Endothelial cell of umbilical vein (primary cell): ENCODE measurements around the gene UBE2S. TPM values are rescaled to one million over a fixed set of nuclear protein-coding genes. Genes with fewer than 3 reads are reported as not detected.
"Not testable (repeated sequence)": the region's sequence is repeated elsewhere in the genome, so short reads cannot be mapped to it uniquely, and the experiment has no call there.

Experiments
- BruUV-seq: library from RNA; stranded (reverse); fragments of 400-500 nt; replicated peaks from 2 replicates; lab custom pipeline; 2021; lab: Mats Ljungman, UMichigan
- CTCF ChIA-PET: fragments of 300-600, 350-600 bp; sonication (Branson Sonifier 250); formaldehyde crosslinking; loops from one replicate; lab custom pipeline; 2021; ENCODE audit warnings: antibody characterized with exemption, inconsistent platforms; lab: Charles Lee
- POLR2A ChIA-PET: fragments of 300-600, 350-600 bp; sonication (Branson Sonifier 250); formaldehyde crosslinking; loops from one replicate; lab custom pipeline; 2021; ENCODE audit warnings: antibody characterized with exemption, inconsistent platforms; lab: Charles Lee
- DNase-seq: peaks from one replicate; pipeline ENCODE4 v3.0.0-alpha.2; 2011; ENCODE audit warnings: low read depth, low spot score
- FAIRE-seq: peaks from 2 replicates; lab custom pipeline; 2011; peaks lifted over from hg19 to GRCh38; lab: Jason Lieb, UNC
- H2AFZ ChIP-seq: 2 replicates; pipeline ENCODE4 v1.6.0; 2012; ENCODE audit warnings: low read depth, low read length, control low read depth, inconsistent platforms
- H3K27ac ChIP-seq: 2 replicates; pipeline ENCODE4 v1.5.1; 2011; ENCODE audit warnings: low read depth, mild to moderate bottlenecking, control low read depth, low read length, moderate library complexity; ENCODE audit not compliant: insufficient read depth
- H3K27me3 ChIP-seq, 2 experiments: 2 replicates each; pipeline versions ENCODE4 v1.6.0 to v1.6.1; 2011; ENCODE audit warnings: low read length in 2 of 2, mixed read lengths in 1 of 2; ENCODE audit not compliant: control insufficient read depth in 2 of 2, insufficient read depth in 2 of 2
- H3K36me3 ChIP-seq, 2 experiments: 2 replicates in 1 of 2; 3 replicates in 1 of 2; pipeline ENCODE4 v1.5.1; 2011; ENCODE audit warnings: low read length in 2 of 2, mild to moderate bottlenecking in 1 of 2, moderate library complexity in 1 of 2; ENCODE audit not compliant: control insufficient read depth in 2 of 2, insufficient read depth in 2 of 2; ENCODE audit errors: extremely low read depth in 1 of 2
- H3K4me1 ChIP-seq: 3 replicates; pipeline ENCODE4 v1.5.1; 2011; ENCODE audit warnings: mild to moderate bottlenecking, low read length; ENCODE audit not compliant: control insufficient read depth, insufficient read depth; ENCODE audit errors: extremely low read depth
- H3K4me2 ChIP-seq: 2 replicates; pipeline ENCODE4 v1.6.1; 2011; ENCODE audit warnings: low read length, control low read depth, mixed read lengths; ENCODE audit not compliant: insufficient read depth
- H3K4me3 ChIP-seq, 3 experiments: fragments of 200-600 bp in 1 of 3; sonication (generic), shearing (Covaris generic) in 1 of 3; replicated peaks in 1 of 3; 2 replicates each; pipeline ENCODE4 v1.5.1; 2011 to 2016; ENCODE audit warnings: control low read depth in 3 of 3, low read length in 3 of 3, mild to moderate bottlenecking in 2 of 3, inconsistent platforms in 1 of 3, low read depth in 1 of 3, moderate library complexity in 1 of 3; ENCODE audit not compliant: insufficient read depth in 1 of 3
- H3K79me2 ChIP-seq: 2 replicates; pipeline ENCODE4 v1.6.0; 2012; ENCODE audit warnings: low read length, inconsistent platforms; ENCODE audit not compliant: control insufficient read depth, insufficient read depth
- H3K9ac ChIP-seq: replicated peaks from 2 replicates; pipeline ENCODE3; 2011; ENCODE audit warnings: low read length, control low read depth; ENCODE audit not compliant: insufficient read depth; ENCODE audit errors: extremely low read depth
- H3K9me1 ChIP-seq: replicated peaks from 3 replicates; pipeline ENCODE4 v1.6.0; 2011; ENCODE audit warnings: mild to moderate bottlenecking, low read length; ENCODE audit not compliant: control insufficient read depth, insufficient read depth; ENCODE audit errors: extremely low read depth
- H3K9me3 ChIP-seq: replicated peaks from 2 replicates; pipeline ENCODE4 v1.5.1; 2012; ENCODE audit warnings: low read length, inconsistent platforms; ENCODE audit not compliant: control insufficient read depth, insufficient read depth
- H4K20me1 ChIP-seq: replicated peaks from 2 replicates; pipeline ENCODE3; 2011; ENCODE audit warnings: mild to moderate bottlenecking, low read length; ENCODE audit not compliant: control insufficient read depth, insufficient read depth; ENCODE audit errors: extremely low read depth
- CTCF ChIP-seq, 2 donors: IDR thresholded peaks; 1 replicate in 1 of 2; 2 replicates in 1 of 2; pipeline ENCODE4 v1.5.1; 2011; ENCODE audit warnings: low read length in 2 of 2, mild to moderate bottlenecking in 2 of 2, moderate library complexity in 2 of 2, control low read depth in 1 of 2, inconsistent platforms in 1 of 2, low read depth in 1 of 2; ENCODE audit not compliant: insufficient read depth in 1 of 2; ENCODE audit errors: extremely low read depth in 1 of 2
- EZH2 ChIP-seq: IDR thresholded peaks from 2 replicates; pipeline ENCODE4 v1.6.1; 2012; ENCODE audit warnings: borderline replicate concordance, low read depth, mild to moderate bottlenecking, moderate library complexity, low read length, inconsistent platforms; ENCODE audit not compliant: severe bottlenecking
- FOS ChIP-seq: IDR thresholded peaks from 2 replicates; pipeline ENCODE4 v1.6.1; 2011; ENCODE audit warnings: mild to moderate bottlenecking, low read length, moderate library complexity, borderline replicate concordance; ENCODE audit not compliant: insufficient read depth
- GATA2 ChIP-seq: IDR thresholded peaks from 2 replicates; pipeline ENCODE4 v1.7.0; 2011; ENCODE audit warnings: low read depth, mild to moderate bottlenecking, moderate library complexity, mixed read lengths, low read length; ENCODE audit not compliant: insufficient read length, insufficient read depth
- JUN ChIP-seq: IDR thresholded peaks from 2 replicates; pipeline ENCODE4 v1.6.1; 2011; ENCODE audit warnings: borderline replicate concordance, low read depth; ENCODE audit not compliant: insufficient read length, insufficient read depth
- MYC ChIP-seq: IDR thresholded peaks from one replicate; pipeline ENCODE4 v1.6.1; 2011; ENCODE audit warnings: mild to moderate bottlenecking, low read depth, low read length
- POLR2A ChIP-seq: IDR thresholded peaks from 2 replicates; pipeline ENCODE4 v1.6.1; 2012; ENCODE audit warnings: low read depth, mild to moderate bottlenecking, control low read depth, low read length
- POLR2AphosphoS5 ChIP-seq: IDR thresholded peaks from 2 replicates; pipeline ENCODE4 v1.6.1; 2012; ENCODE audit warnings: low read depth, mild to moderate bottlenecking, control low read depth, low read length, moderate library complexity; ENCODE audit not compliant: insufficient read depth
- dilution Hi-C: fragments of 300-500 bp; cut with MboI; formaldehyde crosslinking; loops from one replicate; pipeline ENCODE4 v1.15.0; 2019; ENCODE audit warnings: low sequenced_read_pairs; ENCODE audit not compliant: extremely low pct_ligation_motif_present
- intact Hi-C: fragments of 100-400 bp; cut with micrococcal nuclease; formaldehyde crosslinking; loops from one replicate; pipeline ENCODE4 v1.10.0; 2022
- polyA plus RNA-seq, 4 experiments: library from polyadenylated mRNA; depleted of rRNA in 3 of 4; stranded (reverse) in 3 of 4; unstranded in 1 of 4; fragments of >200 nt; gene quantifications; 2 replicates each; pipeline versions ENCODE4 v1.2.1 to v1.2.3, GENCODE V29; 2011 to 2012; ENCODE audit warnings: missing spikeins in 1 of 4
- total RNA-seq: library from RNA; stranded (reverse); gene quantifications from 2 replicates; pipeline ENCODE4 v1.2.3, GENCODE V29; 2021
- TF ChIP-seq, protein P1 (sequence below): IDR thresholded peaks from 2 replicates; pipeline ENCODE4 v1.6.1; 2011; ENCODE audit not compliant: insufficient read depth, insufficient read length

Gene UBE2S
- total and polyA plus RNA-seq, 2 donors (not counting 3 experiments of a cell fraction or from before 2014, with no cell fraction given): 183 to 257 TPM

GRCh38 chr19:55402509-55402908, 5.1 kb downstream of the UBE2S start:
- no peak overlapping the region for H3K9ac ChIP-seq
- H4K20me1 ChIP-seq: no peaks in the 10 kb centered on the region
- peaks cover 17 to 23% of the 10 kb centered on the region in 2 experiments for H3K36me3 ChIP-seq
- no peaks in the 10 kb centered on the region for H3K27me3 ChIP-seq
- no peak overlapping the region for H3K4me2 ChIP-seq
- no peak for DNase-seq
- no peaks in the 10 kb centered on the region for H3K9me3 ChIP-seq
- ChIA-PET POLR2A (no interaction called here), CTCF (interaction anchor here (1.1 to 1.5 kb wide), 2 partner anchors 15 to 18 kb away, joined by 3 read pairs; partner anchors contain the start of gene TMEM238)
- no peak overlapping the region for H3K27ac ChIP-seq
- H2AFZ ChIP-seq: no peak overlapping the region
- BruUV-seq: no TSS peak
- dilution Hi-C loops: no loop called here
- FAIRE-seq: no peak
- H3K4me3 ChIP-seq: no peak overlapping the region
- peaks cover 53% of the 10 kb centered on the region for H3K79me2 ChIP-seq
- intact Hi-C loops: no loop called here
- H3K4me1 ChIP-seq: peaks cover 13% of the 10 kb centered on the region
- TF ChIP-seq, protein P1, sequence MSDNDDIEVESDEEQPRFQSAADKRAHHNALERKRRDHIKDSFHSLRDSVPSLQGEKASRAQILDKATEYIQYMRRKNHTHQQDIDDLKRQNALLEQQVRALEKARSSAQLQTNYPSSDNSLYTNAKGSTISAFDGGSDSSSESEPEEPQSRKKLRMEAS: no peak
- no peak for TF ChIP-seq POLR2A
- no peak for TF ChIP-seq POLR2AphosphoS5
- TF ChIP-seq MYC: no peak
- TF ChIP-seq EZH2: no peak
- TF ChIP-seq GATA2: no peak
- no peak for TF ChIP-seq FOS
- no peak for TF ChIP-seq JUN
- no peak for TF ChIP-seq CTCF (IDR thresholded peaks at IDR 0.05; ENCODE audit: extremely low read depth in 1 of 2, insufficient read depth in 1 of 2, low read depth in 1 of 2, low read length in 2 of 2)
- H3K9me1 ChIP-seq: no peaks in the 10 kb centered on the region

- H4K20me1 ChIP-seq, DNase-seq, H3K9ac ChIP-seq, H2AFZ ChIP-seq, H3K4me2 ChIP-seq, H3K9me3 ChIP-seq, H3K4me1 ChIP-seq, FAIRE-seq, POLR2A ChIA-PET, H3K9me1 ChIP-seq, intact Hi-C loops, H3K27me3 ChIP-seq, dilution Hi-C loops, H3K27ac ChIP-seq, H3K4me3 ChIP-seq, BruUV-seq: not testable (repeated sequence)
- CTCF ChIA-PET: interaction anchor here (0.6 kb wide), 1 partner anchor 276 kb away, joined by 3 read pairs; no protein-coding TSS in a partner anchor
- Histone ChIP-seq H3K79me2 (peaks cover 42% of the 10 kb centered on the region), H3K36me3 (peaks cover 17 to 23% of the 10 kb centered on the region in 2 experiments)
These were observed 6.2 kb downstream of the UBE2S start for GRCh38 chr19:55401390-55401789.
